ENCODE results near the gene KANK4. TPM values are rescaled to one million over a fixed set of nuclear protein-coding genes. Genes with fewer than 3 reads are reported as not detected.
A peak's percentile ranks its signal among the peaks of the same experiment; 100 is the strongest.

KANK4 gene
- polyA plus RNA-seq, 2 of the 4 experiments (the other 2 are of a cell fraction) = 0.66 to 0.81 TPM

GRCh38 chr1:62318320-62318755, 896 bp downstream of the KANK4 start:
- DNase-seq (ENCODE audit: low read depth in 1 of 2, low spot score in 1 of 2) (no peak), FAIRE-seq (no peak), ATAC-seq (no peak)
- 84% methylated on average over 9 of the region's 27 CpGs for WGBS (ENCODE audit: missing lambda C conversion rate)
- ChIA-PET CTCF (interaction anchor here (0.8 kb wide), 1 partner anchor 32 kb away, joined by 3 read pairs; no protein-coding TSS in a partner anchor), POLR2A (no interaction called here)
- no peak for TF ChIP-seq BHLHE40 (IDR thresholded peaks at IDR 0.05; ENCODE audit: low read depth, low read length)
- no peak for TF ChIP-seq ZFP36 (IDR thresholded peaks at IDR 0.05; ENCODE audit: borderline replicate concordance, partially characterized antibody)
- no peak for TF ChIP-seq HOXA7 (CRISPR knock-in tag; IDR thresholded peaks at IDR 0.05)
- no peak for TF ChIP-seq FOSB (CRISPR knock-in tag; IDR thresholded peaks at IDR 0.05)
- TF ChIP-seq, protein P1, sequence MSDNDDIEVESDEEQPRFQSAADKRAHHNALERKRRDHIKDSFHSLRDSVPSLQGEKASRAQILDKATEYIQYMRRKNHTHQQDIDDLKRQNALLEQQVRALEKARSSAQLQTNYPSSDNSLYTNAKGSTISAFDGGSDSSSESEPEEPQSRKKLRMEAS (IDR thresholded peaks at IDR 0.05) = no peak
- no peak for TF ChIP-seq KDM1A (IDR thresholded peaks at IDR 0.05; ENCODE audit: low read depth)
- no peak for TF ChIP-seq CHD4 (IDR thresholded peaks at IDR 0.05; ENCODE audit: borderline replicate concordance)
- TF ChIP-seq JUNB (IDR thresholded peaks at IDR 0.05) = no peak
- no peak for TF ChIP-seq HOXB13 (CRISPR knock-in tag; IDR thresholded peaks at IDR 0.05; ENCODE audit: low read depth)
- TF ChIP-seq MAZ (IDR thresholded peaks at IDR 0.05; ENCODE audit: borderline replicate concordance, low read depth, low read length) = no peak
- no peak for TF ChIP-seq CTCF (IDR thresholded peaks at IDR 0.05)
- no peak for TF ChIP-seq CEBPB (IDR thresholded peaks at IDR 0.05)
- no peak for TF ChIP-seq TP53 (CRISPR knock-in tag; IDR thresholded peaks at IDR 0.05)
- TF ChIP-seq, protein P2, sequence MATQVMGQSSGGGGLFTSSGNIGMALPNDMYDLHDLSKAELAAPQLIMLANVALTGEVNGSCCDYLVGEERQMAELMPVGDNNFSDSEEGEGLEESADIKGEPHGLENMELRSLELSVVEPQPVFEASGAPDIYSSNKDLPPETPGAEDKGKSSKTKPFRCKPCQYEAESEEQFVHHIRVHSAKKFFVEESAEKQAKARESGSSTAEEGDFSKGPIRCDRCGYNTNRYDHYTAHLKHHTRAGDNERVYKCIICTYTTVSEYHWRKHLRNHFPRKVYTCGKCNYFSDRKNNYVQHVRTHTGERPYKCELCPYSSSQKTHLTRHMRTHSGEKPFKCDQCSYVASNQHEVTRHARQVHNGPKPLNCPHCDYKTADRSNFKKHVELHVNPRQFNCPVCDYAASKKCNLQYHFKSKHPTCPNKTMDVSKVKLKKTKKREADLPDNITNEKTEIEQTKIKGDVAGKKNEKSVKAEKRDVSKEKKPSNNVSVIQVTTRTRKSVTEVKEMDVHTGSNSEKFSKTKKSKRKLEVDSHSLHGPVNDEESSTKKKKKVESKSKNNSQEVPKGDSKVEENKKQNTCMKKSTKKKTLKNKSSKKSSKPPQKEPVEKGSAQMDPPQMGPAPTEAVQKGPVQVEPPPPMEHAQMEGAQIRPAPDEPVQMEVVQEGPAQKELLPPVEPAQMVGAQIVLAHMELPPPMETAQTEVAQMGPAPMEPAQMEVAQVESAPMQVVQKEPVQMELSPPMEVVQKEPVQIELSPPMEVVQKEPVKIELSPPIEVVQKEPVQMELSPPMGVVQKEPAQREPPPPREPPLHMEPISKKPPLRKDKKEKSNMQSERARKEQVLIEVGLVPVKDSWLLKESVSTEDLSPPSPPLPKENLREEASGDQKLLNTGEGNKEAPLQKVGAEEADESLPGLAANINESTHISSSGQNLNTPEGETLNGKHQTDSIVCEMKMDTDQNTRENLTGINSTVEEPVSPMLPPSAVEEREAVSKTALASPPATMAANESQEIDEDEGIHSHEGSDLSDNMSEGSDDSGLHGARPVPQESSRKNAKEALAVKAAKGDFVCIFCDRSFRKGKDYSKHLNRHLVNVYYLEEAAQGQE (IDR thresholded peaks at IDR 0.05) = no peak
- no peak for TF ChIP-seq ESRRA (IDR thresholded peaks at IDR 0.05; ENCODE audit: borderline replicate concordance, low read length)
- no peak for TF ChIP-seq BCL3 (IDR thresholded peaks at IDR 0.05)
- TF ChIP-seq NFE2L2 (conservative IDR thresholded peaks at IDR 0.05; ENCODE audit: low read length) = no peak
- TF ChIP-seq GATA3 (IDR thresholded peaks at IDR 0.05; ENCODE audit: borderline replicate concordance) = no peak
- Histone ChIP-seq H3K4me2 (peak overlapping the region; percentile 88), H3K27ac (peak overlapping the region in 1 of 2 experiments; percentile 78; a peak in 3 of 6 replicates), H3K4me1 (peaks cover 18% of the 10 kb centered on the region), H3K4me3 (peak overlapping the region; percentile 55; the same call in 1 of the 3 replicates), H3K9me3 (no peaks in the 10 kb centered on the region)

DNA sequence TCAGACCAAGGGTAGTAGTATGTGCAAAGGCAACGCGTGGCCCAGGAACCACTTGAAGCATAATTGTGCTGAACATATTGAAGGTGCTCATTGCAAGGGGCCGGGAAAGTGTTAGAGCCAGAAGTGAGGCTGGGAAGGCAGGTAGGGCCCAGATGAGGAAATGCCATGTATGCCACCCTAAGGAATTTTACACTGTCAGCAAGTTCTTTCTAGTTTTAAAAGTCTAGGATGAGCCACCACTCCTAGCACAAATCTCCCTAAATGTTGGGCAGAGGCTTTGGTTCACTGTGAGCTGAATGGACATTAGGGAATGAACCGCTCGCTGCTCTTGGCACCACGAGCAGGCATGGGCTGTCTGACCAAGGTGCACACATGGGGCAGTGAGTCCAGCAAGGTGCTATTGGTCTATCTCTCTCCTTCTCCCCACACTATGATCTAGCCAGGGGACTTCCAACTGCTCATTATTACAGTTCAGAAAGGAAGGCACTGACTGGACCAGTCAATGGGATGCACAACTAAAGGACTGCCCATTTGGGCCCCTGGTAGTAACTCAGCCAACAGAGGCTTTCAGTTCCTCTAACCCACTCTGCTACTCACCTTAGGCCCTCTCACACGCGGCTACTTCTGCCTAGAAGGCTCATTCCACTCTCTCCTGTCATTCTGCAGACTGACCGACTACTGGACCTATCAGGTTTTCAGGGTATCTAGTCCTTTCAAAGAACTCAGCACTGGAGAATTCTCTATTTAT, 2.0 kb downstream of the KANK4 start:
- WGBS (ENCODE audit: missing lambda C conversion rate) = 88% methylated on average over 9 of the region's 9 CpGs
- DNase-seq (ENCODE audit: low read depth in 1 of 2, low spot score in 1 of 2) (no peak), FAIRE-seq (no peak), ATAC-seq (no peak)
- H3K4me3 ChIP-seq = no peak overlapping the region
- no peak overlapping the region for H3K4me2 ChIP-seq
- CTCF ChIA-PET = interaction anchor here (1.3 kb wide), 1 partner anchor 12 kb away, joined by 3 read pairs; no protein-coding TSS in a partner anchor
- TF ChIP-seq MAFK (IDR thresholded peaks at IDR 0.05; ENCODE audit: partially characterized antibody) (peak; percentile 60), HDAC2 (IDR thresholded peaks at IDR 0.05) (no peak)
- H3K4me1 ChIP-seq = peaks cover 14% of the 10 kb centered on the region
- POLR2A ChIA-PET = no interaction called here
- no peaks in the 10 kb centered on the region for H3K9me3 ChIP-seq
- no peak overlapping the region for H3K27ac ChIP-seq

Data from A549 (cell line).